SK-N-SH treated with all-trans-retinoic acid at 6 μM for 48 hours (cell line): ENCODE results near the gene HNRNPUL1.

Source experiments
- ESRRG ChIP-seq: fragments of 250-450 bp; sonication (Bioruptor Pico); IDR thresholded peaks from 2 replicates; pipeline ENCODE4 v1.6.1; 2021; ENCODE audit warnings: mild to moderate bottlenecking
- ZFP30 ChIP-seq: fragments of 450-650 bp; formaldehyde crosslinking; IDR thresholded peaks from 2 replicates; pipeline ENCODE4 v1.5.0; 2022; ENCODE audit warnings: mild to moderate bottlenecking, moderate library complexity

- TF ChIP-seq ZFP30 (CRISPR knock-in tag) = no peak
- no peak for TF ChIP-seq ESRRG (CRISPR knock-in tag)
These were observed 35.5 kb downstream of the HNRNPUL1 start for GRCh38 chr19:41299755-41300089.
